NB4 (cell line): Measurements from ENCODE around the gene DAGLA.

Experiments
- DNase-seq: peaks from one replicate; pipeline ENCODE4 v3.0.0; 2010; ENCODE audit warnings: low read depth
- H3K4me3 ChIP-seq: one replicate; pipeline ENCODE4 v1.5.1; 2011; ENCODE audit warnings: mild to moderate bottlenecking, low read depth, low read length, moderate library complexity
- CTCF ChIP-seq: IDR thresholded peaks from one replicate; pipeline ENCODE4 v1.5.1; 2012; ENCODE audit warnings: low read depth, low read length
- MAX ChIP-seq: IDR thresholded peaks from 2 replicates; pipeline ENCODE4 v1.6.1; 2011; ENCODE audit warnings: low read depth, low read length
- MYC ChIP-seq: IDR thresholded peaks from 2 replicates; pipeline ENCODE4 v1.6.1; 2011; ENCODE audit warnings: low read depth, low read length
- POLR2A ChIP-seq: IDR thresholded peaks from 2 replicates; pipeline ENCODE4 v1.6.1; 2011; ENCODE audit warnings: mild to moderate bottlenecking; ENCODE audit not compliant: insufficient read length; ENCODE audit errors: extremely low read depth

DAGLA gene

GRCh38 chr11:61686469-61686868, 6.3 kb downstream of the DAGLA start:
- no peak overlapping the region for H3K4me3 ChIP-seq
- no peak for DNase-seq
- TF ChIP-seq MAX = no peak
- TF ChIP-seq MYC = no peak
- TF ChIP-seq POLR2A = no peak
- no peak for TF ChIP-seq CTCF

- no peak for TF ChIP-seq CTCF
- no peak for TF ChIP-seq MAX
- TF ChIP-seq POLR2A = no peak
- no peak for TF ChIP-seq MYC
- H3K4me3 ChIP-seq = no peak overlapping the region
- no peak for DNase-seq
These were observed 7.2 kb downstream of the DAGLA start for GRCh38 chr11:61687420-61687819.

- H3K4me3 ChIP-seq = no peak overlapping the region
- TF ChIP-seq MAX (no peak), CTCF (no peak), POLR2A (no peak), MYC (no peak)
- DNase-seq = no peak
These were observed 8.4 kb downstream of the DAGLA start for GRCh38 chr11:61688365-61689163.

GRCh38 chr11:61689164-61689496, 8.9 kb downstream of the DAGLA start:
- no peak for DNase-seq
- TF ChIP-seq MAX = no peak
- no peak for TF ChIP-seq POLR2A
- no peak for TF ChIP-seq MYC
- no peak for TF ChIP-seq CTCF
- no peak overlapping the region for H3K4me3 ChIP-seq

- no peak for TF ChIP-seq MYC
- no peak for TF ChIP-seq POLR2A
- no peak for TF ChIP-seq CTCF
- no peak for TF ChIP-seq MAX
- H3K4me3 ChIP-seq = no peak overlapping the region
- DNase-seq = no peak
These were observed 10.7 kb downstream of the DAGLA start for GRCh38 chr11:61690706-61691379.
